ENCODE results near the gene ENPP7.

ENPP7 gene

DNA sequence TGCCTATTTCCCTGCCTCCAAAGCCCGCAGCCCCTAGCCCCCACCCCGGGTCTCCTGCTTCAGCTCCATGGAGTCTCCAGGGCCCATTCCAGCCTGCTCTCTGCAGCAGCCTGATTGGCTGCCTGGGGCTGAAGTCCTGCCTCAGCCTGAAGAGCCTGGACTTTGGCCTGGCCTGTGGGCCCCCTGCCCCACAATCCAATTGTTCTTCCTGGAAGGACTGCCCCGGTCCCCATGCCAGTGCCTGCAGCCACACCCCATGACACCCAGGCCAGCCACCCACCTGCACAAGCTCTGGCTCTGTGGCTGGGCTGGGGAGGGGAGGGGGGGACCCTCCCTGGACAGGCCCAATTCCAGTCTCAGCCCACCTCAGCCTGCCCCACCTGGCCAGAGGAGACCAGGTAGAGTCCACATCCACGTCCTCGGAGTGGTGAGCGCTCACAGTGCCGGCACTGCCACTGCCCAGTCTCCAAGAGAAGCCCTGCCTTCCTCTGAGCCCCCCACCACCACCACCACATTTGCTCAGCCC is 12.3 kb downstream of the ENPP7 start:
- TF ChIP-seq ZNF394 (tag by site-specific recombination; IDR thresholded peaks at IDR 0.05; ENCODE audit: borderline replicate concordance) (no peak), WT1 (tag by site-specific recombination; IDR thresholded peaks at IDR 0.05) (no peak), ZNF335 (tag by site-specific recombination; conservative IDR thresholded peaks at IDR 0.05) (no peak), ZNF221 (tag by site-specific recombination; IDR thresholded peaks at IDR 0.05; ENCODE audit: borderline replicate concordance) (no peak), GLIS2 (tag by site-specific recombination; IDR thresholded peaks at IDR 0.05) (peak; percentile 36; the same call in 1 of the 2 replicates), ZNF707 (tag by site-specific recombination; IDR thresholded peaks at IDR 0.05) (no peak)
- TF ChIP-seq, protein P1, sequence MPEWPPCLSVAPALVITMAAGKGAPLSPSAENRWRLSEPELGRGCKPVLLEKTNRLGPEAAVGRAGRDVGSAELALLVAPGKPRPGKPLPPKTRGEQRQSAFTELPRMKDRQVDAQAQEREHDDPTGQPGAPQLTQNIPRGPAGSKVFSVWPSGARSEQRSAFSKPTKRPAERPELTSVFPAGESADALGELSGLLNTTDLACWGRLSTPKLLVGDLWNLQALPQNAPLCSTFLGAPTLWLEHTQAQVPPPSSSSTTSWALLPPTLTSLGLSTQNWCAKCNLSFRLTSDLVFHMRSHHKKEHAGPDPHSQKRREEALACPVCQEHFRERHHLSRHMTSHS (tag by site-specific recombination; IDR thresholded peaks at IDR 0.05), result no peak
- TF ChIP-seq, protein P2, sequence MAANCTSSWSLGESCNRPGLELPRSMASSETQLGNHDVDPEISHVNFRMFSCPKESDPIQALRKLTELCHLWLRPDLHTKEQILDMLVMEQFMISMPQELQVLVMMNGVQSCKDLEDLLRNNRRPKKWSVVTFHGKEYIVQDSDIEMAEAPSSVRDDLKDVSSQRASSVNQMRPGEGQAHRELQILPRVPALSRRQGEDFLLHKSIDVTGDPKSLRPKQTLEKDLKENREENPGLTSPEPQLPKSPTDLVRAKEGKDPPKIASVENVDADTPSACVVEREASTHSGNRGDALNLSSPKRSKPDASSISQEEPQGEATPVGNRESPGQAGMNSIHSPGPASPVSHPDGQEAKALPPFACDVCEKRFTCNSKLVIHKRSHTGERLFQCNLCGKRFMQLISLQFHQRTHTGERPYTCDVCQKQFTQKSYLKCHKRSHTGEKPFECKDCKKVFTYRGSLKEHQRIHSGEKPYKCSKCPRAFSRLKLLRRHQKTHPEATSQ (tag by site-specific recombination; IDR thresholded peaks at IDR 0.05), result no peak
- TF ChIP-seq, protein P3, sequence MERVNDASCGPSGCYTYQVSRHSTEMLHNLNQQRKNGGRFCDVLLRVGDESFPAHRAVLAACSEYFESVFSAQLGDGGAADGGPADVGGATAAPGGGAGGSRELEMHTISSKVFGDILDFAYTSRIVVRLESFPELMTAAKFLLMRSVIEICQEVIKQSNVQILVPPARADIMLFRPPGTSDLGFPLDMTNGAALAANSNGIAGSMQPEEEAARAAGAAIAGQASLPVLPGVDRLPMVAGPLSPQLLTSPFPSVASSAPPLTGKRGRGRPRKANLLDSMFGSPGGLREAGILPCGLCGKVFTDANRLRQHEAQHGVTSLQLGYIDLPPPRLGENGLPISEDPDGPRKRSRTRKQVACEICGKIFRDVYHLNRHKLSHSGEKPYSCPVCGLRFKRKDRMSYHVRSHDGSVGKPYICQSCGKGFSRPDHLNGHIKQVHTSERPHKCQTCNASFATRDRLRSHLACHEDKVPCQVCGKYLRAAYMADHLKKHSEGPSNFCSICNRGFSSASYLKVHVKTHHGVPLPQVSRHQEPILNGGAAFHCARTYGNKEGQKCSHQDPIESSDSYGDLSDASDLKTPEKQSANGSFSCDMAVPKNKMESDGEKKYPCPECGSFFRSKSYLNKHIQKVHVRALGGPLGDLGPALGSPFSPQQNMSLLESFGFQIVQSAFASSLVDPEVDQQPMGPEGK (tag by site-specific recombination; IDR thresholded peaks at IDR 0.05), result 0 out of 2 replicates have a peak, but pooled peaks have one; percentile 17
- no peaks in the 10 kb centered on the region for H3K9me3 ChIP-seq (ENCODE audit: control insufficient read depth, insufficient read depth, low read depth, low read length)
- H3K4me1 ChIP-seq (ENCODE audit: control insufficient read depth, insufficient read depth, low read length), result no peaks in the 10 kb centered on the region; the same call in 1 of the 2 replicates
- ChIA-PET POLR2A (interaction anchor here (1.4 kb wide), 1 partner anchor 44 kb away, joined by 4 read pairs; no protein-coding TSS in a partner anchor), CTCF (interaction anchor here (0.7 to 2.9 kb wide), 8 partner anchors 10 to 266 kb away, joined by 3 to 31 read pairs (median 7); no protein-coding TSS in a partner anchor)
- no peaks in the 10 kb centered on the region for H3K36me3 ChIP-seq (ENCODE audit: control insufficient read depth in 2 of 2, insufficient read depth in 1 of 2, low read length in 2 of 2)
- no peak overlapping the region for H3K4me3 ChIP-seq (ENCODE audit: low read depth, low read length)
- H3K27ac ChIP-seq (ENCODE audit: extremely low read depth, low read depth, low read length), result no peak overlapping the region

DNA sequence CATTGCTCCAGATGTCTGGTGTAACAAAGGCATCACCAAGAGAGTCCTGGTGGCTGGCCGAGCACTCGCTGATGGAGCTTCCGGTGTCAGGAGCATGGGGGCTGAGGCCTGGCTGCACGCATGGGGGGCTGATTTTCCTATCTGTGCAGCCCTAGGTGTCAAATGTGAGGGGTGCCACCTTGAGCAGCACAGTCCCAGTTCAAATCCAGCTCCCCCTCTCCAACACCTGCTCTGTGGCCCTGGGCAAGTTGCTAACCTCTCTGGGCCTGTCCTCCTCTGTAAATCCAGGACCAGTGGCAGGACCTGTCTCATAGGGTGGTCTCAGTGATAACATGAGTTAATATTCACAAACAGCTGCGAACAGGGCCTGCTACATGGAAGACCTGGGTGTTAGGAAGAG is 12.9 kb downstream of the ENPP7 start:
- ChIA-PET CTCF (interaction anchor here (0.6 to 3.8 kb wide), 14 partner anchors 9 to 265 kb away, joined by 3 to 28 read pairs (median 5); no protein-coding TSS in a partner anchor), POLR2A (no interaction called here)
- TF ChIP-seq ZFP3 (tag by site-specific recombination; IDR thresholded peaks at IDR 0.05; ENCODE audit: low read depth), result no peak
- no peak for TF ChIP-seq YY1 (tag by site-specific recombination; IDR thresholded peaks at IDR 0.05)
- TF ChIP-seq EGR2 (tag by site-specific recombination; IDR thresholded peaks at IDR 0.05; ENCODE audit: low read depth), result no peak
- no peak for TF ChIP-seq KLF8 (tag by site-specific recombination; IDR thresholded peaks at IDR 0.05)
- no peak for TF ChIP-seq ZNF311 (tag by site-specific recombination; IDR thresholded peaks at IDR 0.05; ENCODE audit: borderline replicate concordance)
- no peak for TF ChIP-seq ZNF274 (IDR thresholded peaks at IDR 0.05; ENCODE audit: low read length)
- TF ChIP-seq ZNF274 (tag by site-specific recombination; IDR thresholded peaks at IDR 0.05; ENCODE audit: borderline replicate concordance), result no peak
- no peak for TF ChIP-seq SP7 (tag by site-specific recombination; IDR thresholded peaks at IDR 0.05)
- TF ChIP-seq ZNF248 (tag by site-specific recombination; IDR thresholded peaks at IDR 0.05), result no peak
- TF ChIP-seq, protein P4, sequence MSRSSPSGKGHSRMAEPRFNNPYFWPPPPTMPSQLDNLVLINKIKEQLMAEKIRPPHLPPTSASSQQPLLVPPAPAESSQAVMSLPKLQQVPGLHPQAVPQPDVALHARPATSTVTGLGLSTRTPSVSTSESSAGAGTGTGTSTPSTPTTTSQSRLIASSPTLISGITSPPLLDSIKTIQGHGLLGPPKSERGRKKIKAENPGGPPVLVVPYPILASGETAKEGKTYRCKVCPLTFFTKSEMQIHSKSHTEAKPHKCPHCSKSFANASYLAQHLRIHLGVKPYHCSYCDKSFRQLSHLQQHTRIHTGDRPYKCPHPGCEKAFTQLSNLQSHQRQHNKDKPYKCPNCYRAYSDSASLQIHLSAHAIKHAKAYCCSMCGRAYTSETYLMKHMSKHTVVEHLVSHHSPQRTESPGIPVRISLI (tag by site-specific recombination; IDR thresholded peaks at IDR 0.05), result no peak
- TF ChIP-seq ZNF138 (tag by site-specific recombination; IDR thresholded peaks at IDR 0.05; ENCODE audit: borderline replicate concordance), result no peak
- TF ChIP-seq ZNF623 (tag by site-specific recombination; IDR thresholded peaks at IDR 0.05), result no peak
- TF ChIP-seq HOXA7 (CRISPR knock-in tag; IDR thresholded peaks at IDR 0.05; ENCODE audit: borderline replicate concordance), result no peak
- no peak for TF ChIP-seq ZNF404 (tag by site-specific recombination; IDR thresholded peaks at IDR 0.05)
- no peak for TF ChIP-seq ZNF529 (tag by site-specific recombination; IDR thresholded peaks at IDR 0.05; ENCODE audit: insufficient replicate concordance)
- no peak for TF ChIP-seq ZNF426 (tag by site-specific recombination; IDR thresholded peaks at IDR 0.05)
- TF ChIP-seq, protein P5, sequence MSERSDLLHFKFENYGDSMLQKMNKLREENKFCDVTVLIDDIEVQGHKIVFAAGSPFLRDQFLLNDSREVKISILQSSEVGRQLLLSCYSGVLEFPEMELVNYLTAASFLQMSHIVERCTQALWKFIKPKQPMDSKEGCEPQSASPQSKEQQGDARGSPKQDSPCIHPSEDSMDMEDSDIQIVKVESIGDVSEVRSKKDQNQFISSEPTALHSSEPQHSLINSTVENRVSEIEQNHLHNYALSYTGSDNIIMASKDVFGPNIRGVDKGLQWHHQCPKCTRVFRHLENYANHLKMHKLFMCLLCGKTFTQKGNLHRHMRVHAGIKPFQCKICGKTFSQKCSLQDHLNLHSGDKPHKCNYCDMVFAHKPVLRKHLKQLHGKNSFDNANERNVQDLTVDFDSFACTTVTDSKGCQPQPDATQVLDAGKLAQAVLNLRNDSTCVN (tag by site-specific recombination; optimal IDR thresholded peaks at IDR 0.05), result no peak
- TF ChIP-seq ZNF660 (tag by site-specific recombination; IDR thresholded peaks at IDR 0.05), result no peak
- TF ChIP-seq ZNF350 (tag by site-specific recombination; IDR thresholded peaks at IDR 0.05), result no peak
- Histone ChIP-seq H3K27ac (ENCODE audit: extremely low read depth, low read depth, low read length) (no peak overlapping the region), H3K4me1 (ENCODE audit: control insufficient read depth, insufficient read depth, low read length) (no peaks in the 10 kb centered on the region; the same call in 1 of the 2 replicates), H3K36me3 (ENCODE audit: control insufficient read depth in 2 of 2, insufficient read depth in 1 of 2, low read length in 2 of 2) (no peaks in the 10 kb centered on the region), H3K4me3 (ENCODE audit: low read depth, low read length) (no peak overlapping the region), H3K9me3 (ENCODE audit: control insufficient read depth, insufficient read depth, low read depth, low read length) (no peaks in the 10 kb centered on the region)

Data from HEK293 (cell line).